Muscle of back (tissue), 11 donors: Measurements from ENCODE around the gene ATP4B. TPM values are rescaled to one million over a fixed set of nuclear protein-coding genes. Genes with fewer than 3 reads are reported as not detected.
A peak's percentile ranks its signal among the peaks of the same experiment; 100 is the strongest.

Source experiments
- DNase-seq, 3 donors: peaks; one replicate each; pipeline versions ENCODE4 v3.0.0 to v3.0.0-alpha.2; 2013
- polyA plus RNA-seq, 10 donors: library from polyadenylated mRNA; unstranded; fragments of 120-200 nt; gene quantifications; one replicate each; pipeline ENCODE4 v1.2.1, GENCODE V29; 2013; ENCODE audit not compliant: insufficient read length in 10 of 10

The ATP4B gene
- polyA plus RNA-seq, 10 donors, result 0.08 to 0.14 TPM; not detected in 8

DNA sequence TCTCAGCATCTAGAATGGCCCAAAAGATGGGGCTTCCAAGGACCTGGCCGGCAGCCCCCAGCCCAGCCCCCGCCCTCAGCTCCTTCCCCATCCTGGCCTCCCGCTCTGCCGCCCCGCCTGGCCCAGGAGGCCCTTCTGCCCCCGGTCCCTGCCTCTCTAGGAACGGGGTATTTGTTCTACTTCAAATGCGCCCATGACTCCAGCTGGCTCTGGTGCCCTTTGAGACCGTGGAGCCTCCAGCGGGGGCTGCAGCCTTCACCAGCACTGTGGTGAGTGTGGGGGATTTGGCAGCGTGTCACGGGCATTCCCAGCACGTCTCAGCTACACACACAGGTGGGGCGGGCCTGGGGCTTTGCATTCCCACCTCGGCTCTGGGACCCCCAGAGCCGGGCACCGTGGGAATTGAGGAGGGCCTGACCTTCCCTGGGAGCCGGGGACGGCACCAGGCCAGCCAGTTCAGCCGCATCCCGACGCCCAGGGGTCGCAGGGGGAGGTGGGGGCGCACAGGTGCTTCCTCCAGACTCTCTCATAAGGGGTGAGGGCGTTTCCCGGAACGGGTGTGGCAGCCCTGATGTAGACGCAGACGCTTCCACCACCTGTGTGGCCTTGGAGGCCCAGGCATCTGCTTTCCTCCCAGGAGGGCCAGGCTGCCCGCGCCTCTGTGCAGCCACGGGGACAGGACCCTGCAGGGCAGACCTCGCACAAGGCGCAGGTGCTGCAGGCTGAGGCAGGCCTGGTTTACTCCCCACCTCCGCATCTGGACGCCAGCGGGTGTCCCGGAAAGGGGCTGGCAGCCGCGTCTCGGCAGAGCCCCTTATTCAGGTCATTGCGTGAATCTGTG is 947 bp downstream of the ATP4B start:
- no peak for DNase-seq

DNA sequence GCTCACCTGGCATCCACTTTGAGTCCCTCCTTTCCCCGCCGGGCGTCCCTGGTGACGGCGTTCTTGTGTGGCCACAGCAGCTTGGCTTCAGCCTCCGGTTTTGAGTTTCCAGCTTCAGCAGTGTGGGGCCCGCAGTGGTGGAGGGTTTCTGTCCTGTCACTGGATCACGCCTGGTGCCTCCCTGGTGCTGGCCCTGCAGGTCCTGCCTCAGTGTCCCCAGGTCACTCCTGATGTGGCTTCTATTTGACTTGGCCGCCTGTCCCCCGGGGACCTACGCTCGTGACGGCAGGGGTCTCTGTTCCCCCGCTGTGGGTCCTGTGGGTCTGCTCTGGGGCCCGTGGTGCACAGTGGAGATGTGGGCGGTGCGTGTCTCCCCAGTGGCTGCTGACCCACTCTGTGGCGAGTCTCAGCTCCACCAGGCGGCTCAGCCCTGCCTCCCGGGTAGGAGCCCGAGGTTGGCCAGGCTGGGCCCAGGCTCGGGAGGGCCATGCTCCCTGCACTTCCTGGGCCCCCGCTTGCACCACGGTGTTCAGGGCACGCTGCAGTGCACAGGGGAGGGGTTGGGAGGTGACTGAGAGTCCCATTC is 1.9 kb downstream of the ATP4B start:
- no peak for DNase-seq

DNA sequence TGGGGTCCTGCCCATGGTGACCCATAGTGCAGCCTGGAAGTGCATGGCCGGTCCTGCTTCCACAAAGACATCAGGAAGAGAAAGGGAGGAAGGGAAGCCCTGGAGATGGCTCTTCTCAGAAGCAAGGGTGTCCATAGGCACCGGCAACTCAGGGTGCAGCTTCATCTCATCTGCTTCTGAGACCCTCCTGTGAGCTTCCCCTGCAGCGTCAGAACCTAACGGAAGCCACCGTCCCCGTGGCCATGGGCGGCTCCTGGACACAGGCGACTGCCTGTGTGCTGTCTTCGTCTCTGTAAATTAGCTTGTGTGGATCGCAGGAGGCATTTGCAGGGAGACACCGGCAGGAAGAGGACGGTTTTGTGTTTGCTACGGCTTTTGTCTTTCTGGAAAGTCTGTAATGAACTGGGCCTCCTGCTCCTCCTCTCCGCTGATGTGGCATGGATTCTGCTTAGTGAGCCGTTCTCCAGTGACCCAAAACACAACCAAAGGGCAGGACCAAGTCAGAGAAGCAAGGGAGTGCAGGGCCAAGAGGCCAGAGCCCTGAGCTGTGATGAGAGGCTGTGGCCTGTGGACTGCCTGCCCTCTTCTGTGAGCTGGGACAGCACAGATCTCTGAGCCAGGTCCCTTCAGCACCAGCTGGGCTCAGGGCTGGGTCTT is 2.5 kb downstream of the ATP4B start:
- DNase-seq, result no peak

- no peak for DNase-seq
Observed at GRCh38 chr13:113654591-113655345, 3.2 kb downstream of the ATP4B start.

DNA sequence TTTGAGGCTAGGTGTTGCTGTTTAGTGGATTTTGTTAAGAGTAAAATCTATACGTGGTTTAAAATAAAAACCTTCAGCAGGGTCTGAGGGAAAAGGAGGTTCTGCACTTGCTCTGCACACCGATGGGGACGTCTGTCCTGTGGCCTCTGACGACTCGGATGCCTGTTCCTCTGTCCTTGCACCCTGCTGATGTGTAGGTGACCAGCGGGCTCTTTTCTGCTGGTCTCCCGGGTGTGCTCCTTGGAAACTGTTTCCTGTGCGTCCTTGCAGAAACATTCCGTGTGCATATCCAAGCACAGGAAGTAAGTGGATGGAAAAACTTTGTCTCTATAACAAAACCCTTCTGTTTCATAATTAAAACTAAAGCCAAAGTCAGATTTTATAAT is 3.8 kb downstream of the ATP4B start:
- no peak for DNase-seq

- peak in 1 of 3 donors; percentile 42 for DNase-seq
Observed at GRCh38 chr13:113653264-113654174, 4.5 kb downstream of the ATP4B start.

GRCh38 chr13:113652404-113653263 is 5.4 kb downstream of the ATP4B start:
- no peak for DNase-seq

- DNase-seq, result no peak
Observed at GRCh38 chr13:113651511-113652403, 6.2 kb downstream of the ATP4B start.

- DNase-seq, result no peak
Observed at GRCh38 chr13:113650731-113651148, 7.3 kb downstream of the ATP4B start.

DNA sequence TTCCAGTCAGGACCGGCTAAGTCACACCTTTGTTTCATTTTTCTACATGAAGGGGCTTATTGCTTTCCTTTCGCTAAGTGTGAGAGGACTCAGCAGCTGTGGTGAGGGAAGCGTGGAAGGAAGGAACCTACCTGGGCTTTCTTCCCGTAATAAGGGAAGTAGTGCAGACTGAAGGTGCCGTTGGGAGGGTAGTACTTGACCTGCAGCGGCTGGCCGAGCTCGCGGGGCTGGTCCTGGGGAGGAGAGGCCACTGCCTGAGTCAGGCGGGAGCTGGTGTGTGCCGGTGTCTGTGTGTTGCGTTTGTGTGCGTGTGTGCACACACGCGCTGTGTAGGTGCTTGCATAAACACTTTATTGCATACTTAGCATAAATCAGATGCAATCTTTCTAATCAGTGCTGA is 7.7 kb downstream of the ATP4B start:
- no peak for DNase-seq

DNA sequence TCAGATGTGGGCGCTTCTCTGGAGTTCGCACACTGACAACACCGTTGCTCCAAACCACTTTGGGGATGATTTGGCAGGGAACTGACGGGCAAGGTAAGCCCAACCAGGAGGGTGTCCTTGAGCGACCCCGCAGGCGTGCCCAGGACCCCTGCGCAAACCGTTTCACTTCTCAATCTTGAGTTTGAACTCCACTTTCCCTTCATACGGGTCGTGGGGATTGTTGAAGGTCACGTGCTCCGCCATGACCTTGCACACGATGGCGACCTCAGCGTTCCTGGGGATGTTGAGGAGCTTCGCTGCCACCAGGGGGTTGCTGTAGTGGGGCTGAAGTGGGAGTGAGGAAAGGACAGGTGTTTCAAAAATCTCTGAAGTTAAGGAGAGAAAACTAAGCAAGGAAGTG is 8.8 kb downstream of the ATP4B start:
- DNase-seq, result no peak

GRCh38 chr13:113648216-113648610 is 9.8 kb downstream of the ATP4B start:
- no peak for DNase-seq

DNA sequence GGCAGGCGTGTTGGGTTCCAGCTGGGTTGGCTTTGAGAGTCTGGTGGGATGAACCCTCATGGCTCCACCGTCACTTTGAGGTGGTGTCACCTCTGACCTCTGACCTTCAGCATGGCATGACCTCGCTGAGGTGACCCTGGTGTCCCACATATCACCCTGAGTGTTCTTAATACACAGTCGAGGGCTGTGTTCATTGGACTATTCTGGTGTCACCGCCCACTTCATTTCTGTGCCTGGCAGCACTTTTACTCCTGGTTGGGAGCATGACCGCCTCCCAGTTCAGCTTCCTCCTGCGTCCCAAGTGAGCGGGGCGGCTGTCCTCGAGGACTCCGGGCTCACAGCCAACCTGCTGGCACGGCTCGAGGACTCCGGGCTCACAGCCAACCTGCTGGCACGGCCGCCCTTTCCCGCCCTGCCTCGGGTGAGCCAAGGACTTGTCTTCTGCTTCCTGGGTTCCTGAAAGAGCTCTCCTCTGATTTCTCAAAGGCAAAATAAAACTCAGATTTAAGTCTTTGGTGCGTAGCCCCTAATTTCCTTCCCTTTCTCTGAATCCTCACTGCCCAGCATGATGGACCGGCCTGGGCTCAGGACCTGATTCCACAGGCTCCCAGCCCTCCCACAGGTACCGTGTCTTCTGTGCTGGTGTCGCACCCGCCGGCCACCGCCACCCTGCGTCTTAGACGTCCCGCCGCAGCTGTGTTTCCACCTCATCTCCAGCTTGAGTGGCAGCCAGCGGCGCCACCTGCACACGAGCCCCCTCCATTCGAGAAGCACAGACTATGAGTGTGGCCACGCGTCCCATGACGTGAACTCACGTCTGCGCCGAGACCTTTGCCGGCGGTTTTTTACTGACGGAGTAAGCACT is 10.4 kb downstream of the ATP4B start:
- DNase-seq, result peak; percentile 49 to 72 (median 53)

GRCh38 chr13:113646921-113647340 is 11.1 kb downstream of the ATP4B start:
- no peak for DNase-seq

GRCh38 chr13:113646376-113646775 is 11.6 kb downstream of the ATP4B start:
- no peak for DNase-seq

GRCh38 chr13:113645329-113645728 is 12.7 kb downstream of the ATP4B start:
- DNase-seq, result no peak

DNA sequence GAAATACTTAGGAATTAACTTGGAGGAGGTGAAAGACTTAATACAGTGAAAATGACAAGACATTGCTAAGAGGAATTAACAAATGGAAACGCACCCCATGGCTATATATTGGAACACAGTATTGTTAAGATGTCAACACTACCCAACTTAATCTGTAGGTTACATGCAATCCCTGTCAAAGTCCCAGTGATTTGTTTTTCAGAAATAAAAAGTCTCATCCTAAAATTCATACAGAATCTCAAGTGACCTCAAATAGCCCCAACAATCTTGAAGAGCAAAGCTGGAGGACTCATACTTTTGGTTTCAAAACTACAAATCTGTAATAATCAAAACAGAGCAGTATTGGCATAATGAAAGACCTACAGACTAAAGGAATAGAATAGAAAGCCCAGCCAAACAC is 13.2 kb downstream of the ATP4B start:
- no peak for DNase-seq

DNA sequence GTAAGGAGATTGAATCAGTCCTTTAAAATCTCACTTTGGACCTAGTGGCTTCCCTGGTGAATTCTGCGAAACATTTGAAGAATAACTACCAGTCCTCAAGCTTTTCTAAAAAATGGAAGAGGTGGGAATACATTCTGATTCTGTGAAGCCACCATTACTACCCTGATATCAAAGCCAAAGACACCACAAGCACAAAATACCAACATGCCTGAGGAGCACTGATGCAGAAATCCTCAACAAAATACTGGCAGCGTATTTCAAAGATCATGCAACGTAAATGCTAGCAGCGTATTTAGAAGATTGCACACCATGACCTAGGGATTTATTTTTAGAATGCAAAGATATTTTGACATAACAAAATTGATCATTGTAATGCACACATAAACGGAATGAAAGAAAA is 14.4 kb downstream of the ATP4B start:
- DNase-seq, result no peak
